ENCODE data around the gene NUCKS1. TPM values are rescaled to one million over a fixed set of nuclear protein-coding genes. Genes with fewer than 3 reads are reported as not detected.

NUCKS1 gene
- total RNA-seq, 1 donor from 2014 or later: 111 TPM

GRCh38 chr1:205677167-205677566 lies 72.8 kb downstream of the NUCKS1 start:
- ATAC-seq (no peak), DNase-seq (no peak)
- H3K27me3 ChIP-seq (ENCODE audit: low read depth): peaks cover 7% of the 10 kb centered on the region
- no peaks in the 10 kb centered on the region for H3K9me3 ChIP-seq
- intact Hi-C loops (cut with DNase I): no loop called here
- TF ChIP-seq CTCF (IDR thresholded peaks at IDR 0.05): no peak
- no peaks in the 10 kb centered on the region for H3K36me3 ChIP-seq
- peaks cover 26% of the 10 kb centered on the region for H3K4me1 ChIP-seq
- H3K4me3 ChIP-seq: no peak overlapping the region
- H3K27ac ChIP-seq: no peak overlapping the region

GRCh38 chr1:205676597-205676996 lies 73.4 kb downstream of the NUCKS1 start:
- ATAC-seq: no peak
- no peak for TF ChIP-seq CTCF (IDR thresholded peaks at IDR 0.05)
- no peaks in the 10 kb centered on the region for H3K9me3 ChIP-seq
- DNase-seq: no peak
- H3K27me3 ChIP-seq (ENCODE audit: low read depth): peaks cover 7% of the 10 kb centered on the region
- no peaks in the 10 kb centered on the region for H3K36me3 ChIP-seq
- intact Hi-C loops (cut with DNase I): no loop called here
- H3K4me1 ChIP-seq: peaks cover 30% of the 10 kb centered on the region
- H3K4me3 ChIP-seq: no peak overlapping the region
- H3K27ac ChIP-seq: no peak overlapping the region

- no peak for DNase-seq
- intact Hi-C loops (cut with DNase I): no loop called here
- Histone ChIP-seq H3K4me3 (no peak overlapping the region), H3K4me1 (peaks cover 30% of the 10 kb centered on the region), H3K36me3 (no peaks in the 10 kb centered on the region), H3K27me3 (ENCODE audit: low read depth) (peaks cover 7% of the 10 kb centered on the region), H3K27ac (no peak overlapping the region), H3K9me3 (no peaks in the 10 kb centered on the region)
- no peak for TF ChIP-seq CTCF (IDR thresholded peaks at IDR 0.05)
- no peak for ATAC-seq
Measured at GRCh38 chr1:205676002-205676401, 74.0 kb downstream of the NUCKS1 start.

- ATAC-seq (no peak), DNase-seq (no peak)
- H3K27me3 ChIP-seq (ENCODE audit: low read depth): peaks cover 1% of the 10 kb centered on the region
- H3K9me3 ChIP-seq: no peaks in the 10 kb centered on the region
- TF ChIP-seq CTCF (IDR thresholded peaks at IDR 0.05): no peak
- peaks cover 25% of the 10 kb centered on the region for H3K4me1 ChIP-seq
- no peaks in the 10 kb centered on the region for H3K36me3 ChIP-seq
- no peak overlapping the region for H3K4me3 ChIP-seq
- intact Hi-C loops (cut with DNase I): no loop called here
- no peak overlapping the region for H3K27ac ChIP-seq
Measured at GRCh38 chr1:205675247-205675646, 74.7 kb downstream of the NUCKS1 start.

- peaks cover 6% of the 10 kb centered on the region for H3K27me3 ChIP-seq (ENCODE audit: low read depth)
- no peak for TF ChIP-seq CTCF (IDR thresholded peaks at IDR 0.05)
- no peaks in the 10 kb centered on the region for H3K36me3 ChIP-seq
- H3K4me1 ChIP-seq: peaks cover 19% of the 10 kb centered on the region
- no peak overlapping the region for H3K27ac ChIP-seq
- intact Hi-C loops (cut with DNase I): no loop called here
- DNase-seq (no peak), ATAC-seq (no peak)
- H3K4me3 ChIP-seq: no peak overlapping the region
- H3K9me3 ChIP-seq: no peaks in the 10 kb centered on the region
Measured at GRCh38 chr1:205672970-205673369, 77.0 kb downstream of the NUCKS1 start.

GRCh38 chr1:205672395-205672889 lies 77.5 kb downstream of the NUCKS1 start:
- no peak overlapping the region for H3K27ac ChIP-seq
- peaks cover 19% of the 10 kb centered on the region for H3K4me1 ChIP-seq
- H3K4me3 ChIP-seq: no peak overlapping the region
- H3K36me3 ChIP-seq: no peaks in the 10 kb centered on the region
- TF ChIP-seq CTCF (IDR thresholded peaks at IDR 0.05): no peak
- DNase-seq (no peak), ATAC-seq (no peak)
- H3K9me3 ChIP-seq: no peaks in the 10 kb centered on the region
- H3K27me3 ChIP-seq (ENCODE audit: low read depth): peaks cover 6% of the 10 kb centered on the region
- intact Hi-C loops (cut with DNase I): no loop called here
